Peyer's patch (tissue), 4 donors: ENCODE data around the gene TGFB2.

ENCODE experiments used
- CTCF ChIP-seq, 6 experiments: fragments of 450-650 bp in 4 of 6; fragments of 200-600 bp in 2 of 6; sonication (generic) in 1 of 6; IDR thresholded peaks; one replicate each; pipeline ENCODE4 v1.5.1; 2017 to 2019; ENCODE audit warnings: antibody characterized with exemption in 6 of 6, mild to moderate bottlenecking in 3 of 6, moderate library complexity in 1 of 6
- POLR2A ChIP-seq, 2 donors: fragments of 450-650 bp; IDR thresholded peaks; one replicate each; pipeline ENCODE4 v1.5.1; 2017; ENCODE audit warnings: antibody characterized with exemption in 2 of 2, mild to moderate bottlenecking in 2 of 2, moderate library complexity in 2 of 2

DNA sequence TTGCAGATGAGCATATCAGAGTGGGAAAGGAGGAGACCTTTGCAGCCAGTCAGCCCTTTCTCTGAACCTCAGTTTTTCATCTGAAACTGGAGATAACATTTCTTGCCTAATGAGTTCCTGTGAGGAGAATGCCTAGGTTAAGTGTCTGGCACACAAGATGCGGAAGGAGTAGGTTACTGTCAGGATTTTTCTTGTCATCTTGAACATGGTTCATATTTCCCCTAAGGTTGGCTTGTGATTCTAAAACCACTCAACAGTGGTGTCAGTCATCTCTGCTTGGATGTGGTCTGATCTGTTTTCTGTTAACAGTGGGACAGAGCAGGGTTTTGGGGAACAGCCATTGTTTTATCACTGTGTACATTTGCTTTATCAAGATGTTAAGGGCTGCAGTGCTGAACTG lies 70.6 kb downstream of the TGFB2 start:
- TF ChIP-seq CTCF (IDR thresholded peaks at IDR 0.05) (no peak), POLR2A (IDR thresholded peaks at IDR 0.05) (no peak)
